Measurements from ENCODE around the gene OR6K2. TPM values are rescaled to one million over a fixed set of nuclear protein-coding genes. Genes with fewer than 3 reads are reported as not detected.
"Not testable (repeated sequence)": the region's sequence is repeated elsewhere in the genome, so short reads cannot be mapped to it uniquely, and the experiment has no call there.

OR6K2 gene
- total RNA-seq, 1 donor from 2014 or later = not detected

- Mint-ChIP-seq H3K27ac (no peak overlapping the region), H3K4me3 (no peak overlapping the region), H3K36me3 (ENCODE audit: low read depth) (no peaks in the 10 kb centered on the region), H3K9me3 (no peaks in the 10 kb centered on the region), H3K27me3 (ENCODE audit: insufficient read depth) (peaks cover 2% of the 10 kb centered on the region), H3K4me1 (ENCODE audit: low read depth) (no peaks in the 10 kb centered on the region)
- intact Hi-C loops (cut with micrococcal nuclease) = no loop called here
- no peak for DNase-seq (ENCODE audit: low spot score)
These were observed 5.6 kb upstream of the OR6K2 start for GRCh38 chr1:158706096-158706495.

GRCh38 chr1:158694596-158694995, 5.9 kb downstream of the OR6K2 start:
- Mint-ChIP-seq H3K36me3 (ENCODE audit: low read depth) (no peaks in the 10 kb centered on the region), H3K9me3 (no peaks in the 10 kb centered on the region), H3K27ac (no peak overlapping the region), H3K4me1 (ENCODE audit: low read depth) (no peaks in the 10 kb centered on the region), H3K4me3 (no peak overlapping the region), H3K27me3 (ENCODE audit: insufficient read depth) (peaks cover 2% of the 10 kb centered on the region)
- no peak for DNase-seq (ENCODE audit: low spot score)
- intact Hi-C loops (cut with micrococcal nuclease) = no loop called here

GRCh38 chr1:158692356-158692755, 8.1 kb downstream of the OR6K2 start:
- Mint-ChIP-seq H3K27ac (no peak overlapping the region), H3K27me3 (ENCODE audit: insufficient read depth) (peaks cover 2% of the 10 kb centered on the region), H3K4me1 (ENCODE audit: low read depth) (no peaks in the 10 kb centered on the region), H3K4me3 (no peak overlapping the region), H3K36me3 (ENCODE audit: low read depth) (no peaks in the 10 kb centered on the region), H3K9me3 (no peaks in the 10 kb centered on the region)
- DNase-seq (ENCODE audit: low spot score) = no peak
- intact Hi-C loops (cut with micrococcal nuclease) = no loop called here

GRCh38 chr1:158691907-158692306, 8.5 kb downstream of the OR6K2 start:
- Mint-ChIP-seq H3K4me3 (no peak overlapping the region), H3K9me3 (no peaks in the 10 kb centered on the region), H3K27me3 (ENCODE audit: insufficient read depth) (peaks cover 2% of the 10 kb centered on the region), H3K27ac (no peak overlapping the region), H3K4me1 (ENCODE audit: low read depth) (no peaks in the 10 kb centered on the region), H3K36me3 (ENCODE audit: low read depth) (no peaks in the 10 kb centered on the region)
- intact Hi-C loops (cut with micrococcal nuclease) = no loop called here
- no peak for DNase-seq (ENCODE audit: low spot score)

- H3K36me3 Mint-ChIP-seq (ENCODE audit: low read depth); H3K27ac Mint-ChIP-seq; H3K4me3 Mint-ChIP-seq; H3K9me3 Mint-ChIP-seq; H3K27me3 Mint-ChIP-seq (ENCODE audit: insufficient read depth); intact Hi-C loops (cut with micrococcal nuclease); H3K4me1 Mint-ChIP-seq (ENCODE audit: low read depth); DNase-seq (ENCODE audit: low spot score): not testable (repeated sequence)
These were observed 9.3 kb downstream of the OR6K2 start for GRCh38 chr1:158691149-158691548.

GRCh38 chr1:158689875-158690274, 10.6 kb downstream of the OR6K2 start:
- intact Hi-C loops (cut with micrococcal nuclease) = no loop called here
- Mint-ChIP-seq H3K36me3 (ENCODE audit: low read depth) (no peaks in the 10 kb centered on the region), H3K27me3 (ENCODE audit: insufficient read depth) (peaks cover 2% of the 10 kb centered on the region), H3K4me1 (ENCODE audit: low read depth) (no peaks in the 10 kb centered on the region), H3K9me3 (no peaks in the 10 kb centered on the region), H3K27ac (no peak overlapping the region), H3K4me3 (no peak overlapping the region)
- DNase-seq (ENCODE audit: low spot score) = no peak

GRCh38 chr1:158689110-158689509, 11.3 kb downstream of the OR6K2 start:
- no peak overlapping the region for H3K27ac Mint-ChIP-seq

GRCh38 chr1:158688343-158688742, 12.1 kb downstream of the OR6K2 start:
- H3K27me3 Mint-ChIP-seq (ENCODE audit: insufficient read depth); H3K4me1 Mint-ChIP-seq (ENCODE audit: low read depth); intact Hi-C loops (cut with micrococcal nuclease); H3K27ac Mint-ChIP-seq; H3K9me3 Mint-ChIP-seq; H3K4me3 Mint-ChIP-seq; DNase-seq (ENCODE audit: low spot score); H3K36me3 Mint-ChIP-seq (ENCODE audit: low read depth): not testable (repeated sequence)

More at GRCh38 chr1:158689110-158689509, 11.3 kb downstream of the OR6K2 start:
- Mint-ChIP-seq H3K36me3 (ENCODE audit: low read depth) (no peaks in the 10 kb centered on the region), H3K9me3 (no peaks in the 10 kb centered on the region), H3K27me3 (ENCODE audit: insufficient read depth) (peaks cover 2% of the 10 kb centered on the region), H3K4me3 (no peak overlapping the region), H3K4me1 (ENCODE audit: low read depth) (no peaks in the 10 kb centered on the region)
- no peak for DNase-seq (ENCODE audit: low spot score)
- intact Hi-C loops (cut with micrococcal nuclease) = no loop called here

GRCh38 chr1:158687037-158687436, 13.4 kb downstream of the OR6K2 start:
- H3K36me3 Mint-ChIP-seq (ENCODE audit: low read depth) = no peaks in the 10 kb centered on the region
- no peak overlapping the region for H3K4me3 Mint-ChIP-seq
- no peaks in the 10 kb centered on the region for H3K9me3 Mint-ChIP-seq
- H3K27ac Mint-ChIP-seq = no peak overlapping the region
- DNase-seq (ENCODE audit: low spot score) = no peak
- H3K27me3 Mint-ChIP-seq (ENCODE audit: insufficient read depth) = peaks cover 2% of the 10 kb centered on the region
- no peaks in the 10 kb centered on the region for H3K4me1 Mint-ChIP-seq (ENCODE audit: low read depth)
- intact Hi-C loops (cut with micrococcal nuclease) = no loop called here

GRCh38 chr1:158686111-158687009, 14.1 kb downstream of the OR6K2 start, which contains the start of gene SPTA1:
Gene SPTA1 (minus strand): TSS chr1:158686715. CDS start chr1:158686517, 198 bp downstream.
- no peaks in the 10 kb centered on the region for H3K4me1 Mint-ChIP-seq (ENCODE audit: low read depth)

GRCh38 chr1:158685085-158685484, 15.4 kb downstream of the OR6K2 start:
- no peak overlapping the region for H3K27ac Mint-ChIP-seq

More at GRCh38 chr1:158686111-158687009, 14.1 kb downstream of the OR6K2 start, which contains the start of gene SPTA1:
- H3K36me3 Mint-ChIP-seq (ENCODE audit: low read depth) = no peaks in the 10 kb centered on the region
- no peak within 1 kb of the TSS for H3K4me3 Mint-ChIP-seq
- H3K9me3 Mint-ChIP-seq = no peaks in the 10 kb centered on the region
- intact Hi-C loops (cut with micrococcal nuclease) = no loop called here
- DNase-seq (ENCODE audit: low spot score) = no peak
- H3K27ac Mint-ChIP-seq = no peak within 1 kb of the TSS
- H3K27me3 Mint-ChIP-seq (ENCODE audit: insufficient read depth) = peaks cover 2% of the 10 kb centered on the region

GRCh38 chr1:158681606-158682005, 18.8 kb downstream of the OR6K2 start:
- Mint-ChIP-seq H3K27me3 (ENCODE audit: insufficient read depth) (peaks cover 3% of the 10 kb centered on the region), H3K9me3 (no peaks in the 10 kb centered on the region), H3K36me3 (ENCODE audit: low read depth) (no peaks in the 10 kb centered on the region), H3K4me1 (ENCODE audit: low read depth) (peaks cover 5% of the 10 kb centered on the region), H3K4me3 (no peak overlapping the region), H3K27ac (no peak overlapping the region)
- intact Hi-C loops (cut with micrococcal nuclease) = no loop called here
- DNase-seq (ENCODE audit: low spot score) = no peak

More at GRCh38 chr1:158685085-158685484, 15.4 kb downstream of the OR6K2 start:
- intact Hi-C loops (cut with micrococcal nuclease) = no loop called here
- Mint-ChIP-seq H3K9me3 (no peaks in the 10 kb centered on the region), H3K27me3 (ENCODE audit: insufficient read depth) (no peaks in the 10 kb centered on the region), H3K4me1 (ENCODE audit: low read depth) (no peaks in the 10 kb centered on the region), H3K36me3 (ENCODE audit: low read depth) (no peaks in the 10 kb centered on the region), H3K4me3 (no peak overlapping the region)
- DNase-seq (ENCODE audit: low spot score) = no peak

GRCh38 chr1:158679289-158679688, 21.2 kb downstream of the OR6K2 start:
- H3K27me3 Mint-ChIP-seq (ENCODE audit: insufficient read depth) = peaks cover 6% of the 10 kb centered on the region
- intact Hi-C loops (cut with micrococcal nuclease) = no loop called here
- H3K4me1 Mint-ChIP-seq (ENCODE audit: low read depth) = peaks cover 5% of the 10 kb centered on the region
- no peaks in the 10 kb centered on the region for H3K9me3 Mint-ChIP-seq
- H3K4me3 Mint-ChIP-seq = no peak overlapping the region
- no peaks in the 10 kb centered on the region for H3K36me3 Mint-ChIP-seq (ENCODE audit: low read depth)
- peak overlapping the region; percentile 9 for H3K27ac Mint-ChIP-seq
- no peak for DNase-seq (ENCODE audit: low spot score)

All from activated T-helper 1 cell treated with anti-CD3 and anti-CD28 coated beads, Interleukin-12 subunit alpha, Interleukin-12 subunit beta, Interleukin-2, Interleukin-4 antibody, amounts not matched to agents 30 ng/mL and 10 ng/mL and 1 ng/mL, durations not matched to agents 14 hours and 24 hours and 36 hours (primary cell).